ENCODE results near the gene NEK4.
"Not testable (repeated sequence)": the region's sequence is repeated elsewhere in the genome, so short reads cannot be mapped to it uniquely, and the experiment has no call there.

NEK4 gene

GRCh38 chr3:52777959-52778805 is 7.4 kb upstream of the NEK4 start:
- peak; percentile 45 for DNase-seq

- DNase-seq: no peak
Observed at GRCh38 chr3:52777127-52777958, 6.6 kb upstream of the NEK4 start, which contains the start of gene ITIH1. Gene ITIH1 (plus strand): TSS chr3:52777599. CDS start chr3:52777616, 17 bp downstream.

DNA sequence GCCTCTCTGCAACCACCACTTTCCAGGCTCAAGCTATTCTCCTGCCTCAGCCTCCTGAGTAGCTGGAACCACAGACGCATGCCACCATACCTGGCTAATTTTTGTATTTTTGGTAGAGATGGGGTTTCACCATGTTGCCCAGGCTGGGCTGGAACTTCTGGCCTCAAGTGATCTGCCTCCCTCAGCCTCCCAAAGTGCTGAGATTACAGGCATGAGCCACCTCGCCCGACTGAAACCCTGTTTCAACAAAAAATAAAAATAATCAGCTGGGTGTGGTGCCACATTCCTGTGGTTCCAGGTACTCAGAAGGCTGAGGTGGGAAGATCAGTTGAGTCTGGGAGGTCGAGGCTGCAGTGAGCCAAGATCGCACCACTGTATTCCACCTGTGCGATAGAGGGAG is 5.7 kb upstream of the NEK4 start:
- not testable (repeated sequence) for DNase-seq

DNA sequence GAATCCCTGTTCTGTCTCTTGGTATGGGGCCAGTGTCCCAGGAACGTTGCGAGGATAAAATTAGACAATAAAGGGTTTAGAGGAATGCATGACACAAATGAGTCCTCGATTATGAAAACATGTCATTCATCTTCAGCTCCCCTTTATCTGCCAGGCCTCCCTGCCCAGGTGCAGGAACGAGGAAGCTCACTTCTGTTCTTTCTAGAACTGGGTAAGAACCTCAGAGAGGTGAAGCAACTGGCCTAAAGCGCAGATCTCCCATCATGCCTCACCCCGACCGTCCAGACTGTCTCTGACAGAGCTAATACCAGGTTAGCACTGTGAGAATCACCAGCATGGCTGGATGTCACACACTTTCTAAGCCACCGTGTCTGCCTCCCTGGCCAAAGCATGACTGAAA is 5.1 kb upstream of the NEK4 start:
- no peak for DNase-seq

GRCh38 chr3:52774901-52775864 is 4.4 kb upstream of the NEK4 start:
- DNase-seq: peak; percentile 45

GRCh38 chr3:52774066-52774713 is 3.5 kb upstream of the NEK4 start:
- DNase-seq: no peak

- DNase-seq: no peak
Observed at GRCh38 chr3:52773361-52774065, 2.8 kb upstream of the NEK4 start.

- no peak for DNase-seq
Observed at GRCh38 chr3:52771702-52772101, 962 bp upstream of the NEK4 start.

GRCh38 chr3:52771334-52771681 is 568 bp upstream of the NEK4 start:
- DNase-seq: no peak

GRCh38 chr3:52769786-52770455 is 819 bp downstream of the NEK4 start:
- no peak for DNase-seq

DNA sequence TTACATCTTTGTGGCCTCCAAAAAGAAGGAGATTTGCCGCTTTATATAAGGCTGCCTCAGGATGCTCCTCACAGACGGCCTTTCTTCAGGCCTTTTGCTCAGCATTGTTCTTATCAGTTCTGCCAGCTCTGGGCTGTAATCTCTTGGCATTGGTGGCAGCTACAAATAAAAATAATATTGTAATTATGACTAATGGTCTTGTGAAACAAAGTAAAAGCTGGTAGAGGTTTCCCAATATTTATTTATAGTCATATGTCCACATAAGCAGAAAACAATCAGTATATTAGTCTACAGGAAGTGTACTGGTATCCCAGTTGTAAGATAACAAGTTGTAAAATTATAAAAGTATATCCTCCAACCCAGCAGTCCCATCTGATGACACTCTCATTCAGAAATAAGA is 7.3 kb downstream of the NEK4 start:
- DNase-seq: peak; percentile 64

- no peak for DNase-seq
Observed at GRCh38 chr3:52756141-52756540, 14.6 kb downstream of the NEK4 start.

GRCh38 chr3:52754373-52754772 is 16.4 kb downstream of the NEK4 start:
- no peak for DNase-seq

DNA sequence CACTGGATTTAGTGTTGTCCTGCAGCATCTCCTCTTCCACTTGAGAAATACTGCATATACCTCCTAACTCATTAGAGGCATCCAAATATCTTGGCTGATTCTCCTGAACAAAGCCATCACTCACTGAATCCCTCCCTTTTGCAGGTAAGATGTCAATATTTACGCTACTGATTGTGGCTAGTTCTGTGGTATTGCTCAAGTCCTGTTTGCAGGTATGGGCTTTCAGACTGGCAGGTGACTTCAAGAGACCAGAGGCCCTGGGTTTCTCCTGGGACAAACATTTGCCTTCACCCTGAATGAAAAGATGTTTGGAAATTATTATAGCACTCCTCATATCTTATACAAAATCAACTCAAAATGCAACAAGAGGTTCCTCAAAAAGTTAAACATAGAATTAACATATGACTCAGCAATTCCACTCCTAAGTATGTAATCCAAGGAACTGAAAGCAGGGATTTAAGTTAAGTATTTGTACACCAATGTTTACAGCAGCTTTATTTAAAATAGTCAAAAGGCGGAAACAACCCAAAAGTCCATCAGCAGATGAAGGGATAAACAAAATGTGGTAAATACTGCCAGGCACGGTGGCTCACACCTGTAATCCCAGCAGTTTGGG is 18.6 kb downstream of the NEK4 start:
- DNase-seq: peak; percentile 83

GRCh38 chr3:52743721-52744120 is 27.0 kb downstream of the NEK4 start:
- no peak for DNase-seq

DNA sequence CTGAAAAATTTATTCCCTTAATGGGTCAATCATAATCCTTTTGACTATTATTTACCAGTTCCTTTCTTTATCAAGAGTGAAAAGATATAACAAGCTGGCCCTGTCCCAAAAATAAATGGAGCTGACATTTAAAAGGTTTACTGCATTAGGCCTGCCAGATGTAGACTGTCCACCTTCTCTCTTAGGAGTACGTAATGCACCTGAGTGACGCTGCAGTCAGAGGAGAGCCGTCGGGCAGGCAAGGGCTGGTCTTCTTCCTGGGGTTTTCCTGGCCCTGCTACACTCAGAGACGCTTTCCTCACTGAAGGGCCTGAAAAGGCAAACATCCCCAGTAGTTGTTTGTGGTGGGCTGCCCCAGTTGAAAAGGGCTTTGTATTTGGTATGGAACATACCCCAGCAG is 27.6 kb downstream of the NEK4 start:
- no peak for DNase-seq

GRCh38 chr3:52742418-52743041 is 28.2 kb downstream of the NEK4 start:
- peak; percentile 53 for DNase-seq

DNA sequence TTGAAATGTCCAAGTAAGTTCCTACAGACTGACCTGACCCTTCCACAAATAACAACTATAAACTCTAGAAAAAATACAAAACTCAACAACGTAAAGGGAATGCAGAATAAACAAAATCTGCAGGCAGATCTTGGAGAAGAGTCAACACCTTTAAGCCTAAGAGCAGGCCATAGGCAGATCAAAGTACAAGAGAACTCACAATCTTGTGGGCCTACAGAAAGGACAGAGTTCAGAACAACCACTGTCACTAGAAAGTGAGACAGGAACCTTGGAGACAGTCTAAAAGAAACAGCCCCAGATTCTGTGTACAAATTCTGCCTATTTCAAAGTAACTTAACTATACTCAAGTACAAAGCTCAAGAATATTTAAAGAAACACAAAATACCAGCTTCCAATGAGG is 31.0 kb downstream of the NEK4 start:
- no peak for DNase-seq

- no peak for DNase-seq
Observed at GRCh38 chr3:52733256-52733891, 37.4 kb downstream of the NEK4 start.

- no peak for DNase-seq
Observed at GRCh38 chr3:52731590-52731989, 39.1 kb downstream of the NEK4 start.

Measured in suppressor macrophage treated with lipopolysaccharide for 4 hours (primary cell).